ENCODE data around the gene ZNF160.

The ZNF160 gene

GRCh38 chr19:53088091-53088490 lies 15.1 kb downstream of the ZNF160 start:
- Histone ChIP-seq H3K27me3 (replicated peaks; ENCODE audit: insufficient read depth, low read length) (no peaks in the 10 kb centered on the region), H3K36me3 (replicated peaks; ENCODE audit: insufficient read depth, low read length) (no peaks in the 10 kb centered on the region), H3K27ac (ENCODE audit: low read length) (no peak overlapping the region), H3K9me3 (replicated peaks; ENCODE audit: insufficient read depth, low read length) (0 out of 2 replicates have a peak, but pooled peaks cover 2% of the 10 kb centered on the region), H3K4me2 (ENCODE audit: low read depth, low read length) (no peak overlapping the region), H3K9me2 (replicated peaks; ENCODE audit: insufficient read depth, low read length) (no peaks in the 10 kb centered on the region), H3K79me2 (ENCODE audit: low read length) (no peaks in the 10 kb centered on the region), H2AFZ (ENCODE audit: low read length) (no peak overlapping the region), H4K20me1 (ENCODE audit: insufficient read depth, low read length) (no peaks in the 10 kb centered on the region), H3K4me1 (ENCODE audit: low read length) (no peaks in the 10 kb centered on the region), H3K9ac (ENCODE audit: low read length) (no peak overlapping the region), H3F3A (ENCODE audit: insufficient read depth, low read length) (no peaks in the 10 kb centered on the region), H3K4me3 (ENCODE audit: low read length) (no peak overlapping the region)
- no peak for TF ChIP-seq EZH2phosphoT487 (IDR thresholded peaks at IDR 0.05; ENCODE audit: low read length)
- no peak for TF ChIP-seq EZH2 (optimal IDR thresholded peaks at IDR 0.05; ENCODE audit: low read depth, low read length)
- no peak for TF ChIP-seq CTCF (IDR thresholded peaks at IDR 0.05; ENCODE audit: low read length)
- no peak for DNase-seq

- 0 out of 2 replicates have a peak, but pooled peaks cover 2% of the 10 kb centered on the region for H3K9me3 ChIP-seq (replicated peaks; ENCODE audit: insufficient read depth, low read length)
- no peak overlapping the region for H3K4me2 ChIP-seq (ENCODE audit: low read depth, low read length)
- H3K36me3 ChIP-seq (replicated peaks; ENCODE audit: insufficient read depth, low read length) = no peaks in the 10 kb centered on the region
- H2AFZ ChIP-seq (ENCODE audit: low read length) = no peak overlapping the region
- no peak overlapping the region for H3K4me3 ChIP-seq (ENCODE audit: low read length)
- no peaks in the 10 kb centered on the region for H3K9me2 ChIP-seq (replicated peaks; ENCODE audit: insufficient read depth, low read length)
- no peaks in the 10 kb centered on the region for H3F3A ChIP-seq (ENCODE audit: insufficient read depth, low read length)
- no peak for DNase-seq
- H3K27me3 ChIP-seq (replicated peaks; ENCODE audit: insufficient read depth, low read length) = no peaks in the 10 kb centered on the region
- H3K9ac ChIP-seq (ENCODE audit: low read length) = no peak overlapping the region
- H3K79me2 ChIP-seq (ENCODE audit: low read length) = no peaks in the 10 kb centered on the region
- H3K4me1 ChIP-seq (ENCODE audit: low read length) = no peaks in the 10 kb centered on the region
- no peak overlapping the region for H3K27ac ChIP-seq (ENCODE audit: low read length)
- no peak for TF ChIP-seq CTCF (IDR thresholded peaks at IDR 0.05; ENCODE audit: low read length)
- no peak for TF ChIP-seq EZH2phosphoT487 (IDR thresholded peaks at IDR 0.05; ENCODE audit: low read length)
- no peak for TF ChIP-seq EZH2 (optimal IDR thresholded peaks at IDR 0.05; ENCODE audit: low read depth, low read length)
- no peaks in the 10 kb centered on the region for H4K20me1 ChIP-seq (ENCODE audit: insufficient read depth, low read length)
These were observed 16.3 kb downstream of the ZNF160 start for GRCh38 chr19:53086949-53087348.

GRCh38 chr19:53085496-53085895 lies 17.7 kb downstream of the ZNF160 start:
- TF ChIP-seq EZH2phosphoT487 (IDR thresholded peaks at IDR 0.05; ENCODE audit: low read length) = no peak
- Histone ChIP-seq H3K36me3 (replicated peaks; ENCODE audit: insufficient read depth, low read length) (no peaks in the 10 kb centered on the region), H3K9ac (ENCODE audit: low read length) (no peak overlapping the region), H3K27me3 (replicated peaks; ENCODE audit: insufficient read depth, low read length) (no peaks in the 10 kb centered on the region), H3K79me2 (ENCODE audit: low read length) (no peaks in the 10 kb centered on the region), H3K27ac (ENCODE audit: low read length) (no peak overlapping the region), H3K4me1 (ENCODE audit: low read length) (no peaks in the 10 kb centered on the region), H3K4me3 (ENCODE audit: low read length) (no peak overlapping the region), H4K20me1 (ENCODE audit: insufficient read depth, low read length) (no peaks in the 10 kb centered on the region), H3F3A (ENCODE audit: insufficient read depth, low read length) (no peaks in the 10 kb centered on the region), H3K9me2 (replicated peaks; ENCODE audit: insufficient read depth, low read length) (no peaks in the 10 kb centered on the region), H2AFZ (ENCODE audit: low read length) (no peak overlapping the region), H3K4me2 (ENCODE audit: low read depth, low read length) (no peak overlapping the region), H3K9me3 (replicated peaks; ENCODE audit: insufficient read depth, low read length) (no peaks in the 10 kb centered on the region)
- DNase-seq = no peak

- Histone ChIP-seq H3K27me3 (replicated peaks; ENCODE audit: insufficient read depth, low read length) (no peaks in the 10 kb centered on the region), H3K27ac (ENCODE audit: low read length) (no peak overlapping the region), H3K9ac (ENCODE audit: low read length) (no peak overlapping the region), H3K4me2 (ENCODE audit: low read depth, low read length) (no peak overlapping the region), H2AFZ (ENCODE audit: low read length) (no peak overlapping the region), H3K36me3 (replicated peaks; ENCODE audit: insufficient read depth, low read length) (no peaks in the 10 kb centered on the region), H3K4me1 (ENCODE audit: low read length) (no peaks in the 10 kb centered on the region), H3K9me3 (replicated peaks; ENCODE audit: insufficient read depth, low read length) (no peaks in the 10 kb centered on the region), H3K9me2 (replicated peaks; ENCODE audit: insufficient read depth, low read length) (no peaks in the 10 kb centered on the region), H3K79me2 (ENCODE audit: low read length) (no peaks in the 10 kb centered on the region), H3K4me3 (ENCODE audit: low read length) (no peak overlapping the region), H4K20me1 (ENCODE audit: insufficient read depth, low read length) (no peaks in the 10 kb centered on the region), H3F3A (ENCODE audit: insufficient read depth, low read length) (no peaks in the 10 kb centered on the region)
- TF ChIP-seq EZH2phosphoT487 (IDR thresholded peaks at IDR 0.05; ENCODE audit: low read length) (no peak), CTCF (IDR thresholded peaks at IDR 0.05; ENCODE audit: low read length) (no peak), EZH2 (optimal IDR thresholded peaks at IDR 0.05; ENCODE audit: low read depth, low read length) (no peak)
- DNase-seq = no peak
These were observed 20.3 kb downstream of the ZNF160 start for GRCh38 chr19:53082929-53083328.
